H9 (cell line): ENCODE measurements around the gene PPP1R13B. TPM values are rescaled to one million over a fixed set of nuclear protein-coding genes. Genes with fewer than 3 reads are reported as not detected.

Experiments
- DNase-seq: peaks from one replicate; pipeline ENCODE4 v3.0.0-alpha.2; 2017
- H2AFZ ChIP-seq: one replicate; pipeline ENCODE4 v1.6.1; 2013; ENCODE audit warnings: mild to moderate bottlenecking, low read length, control low read depth, moderate library complexity
- H2AK5ac ChIP-seq: 2 replicates; pipeline ENCODE4 v1.6.1; 2013; ENCODE audit warnings: low read length, control low read depth, mixed read lengths; ENCODE audit not compliant: insufficient read length
- H2BK120ac ChIP-seq: one replicate; pipeline ENCODE4 v1.6.1; 2013; ENCODE audit warnings: low read depth, mild to moderate bottlenecking, low read length, control low read depth, inconsistent platforms; ENCODE audit not compliant: poor library complexity, severe bottlenecking
- H2BK12ac ChIP-seq: 2 replicates; pipeline ENCODE4 v1.6.1; 2013; ENCODE audit warnings: low read length, control low read depth, mixed read lengths, low read depth; ENCODE audit not compliant: insufficient read length
- H2BK15ac ChIP-seq: 2 replicates; pipeline ENCODE4 v1.6.1; 2013; ENCODE audit warnings: low read depth, low read length, control low read depth
- H2BK20ac ChIP-seq: one replicate; pipeline ENCODE4 v1.6.1; 2013; ENCODE audit warnings: low read depth, mild to moderate bottlenecking, low read length, control low read depth, inconsistent platforms; ENCODE audit not compliant: poor library complexity, severe bottlenecking
- H2BK5ac ChIP-seq: 2 replicates; pipeline ENCODE4 v1.6.1; 2013; ENCODE audit warnings: low read length, control low read depth, mixed read lengths; ENCODE audit not compliant: insufficient read length
- H3K14ac ChIP-seq: 2 replicates; pipeline ENCODE4 v1.6.1; 2013; ENCODE audit warnings: low read length, control low read depth; ENCODE audit not compliant: insufficient read depth
- H3K18ac ChIP-seq: 2 replicates; pipeline ENCODE4 v1.6.1; 2013; ENCODE audit warnings: low read depth, mild to moderate bottlenecking, mixed read lengths, low read length, control low read depth; ENCODE audit not compliant: insufficient read length
- H3K23ac ChIP-seq: 2 replicates; pipeline ENCODE4 v1.6.1; 2013; ENCODE audit warnings: low read length, control low read depth, mixed read lengths, low read depth; ENCODE audit not compliant: insufficient read length
- H3K23me2 ChIP-seq: 2 replicates; pipeline ENCODE4 v1.6.1; 2013; ENCODE audit warnings: low read depth, mild to moderate bottlenecking, mixed read lengths, low read length, control low read depth; ENCODE audit not compliant: insufficient read length, poor library complexity, severe bottlenecking
- H3K27ac ChIP-seq: 2 replicates; pipeline ENCODE4 v1.5.1; 2013; ENCODE audit warnings: low read length, control low read depth, mixed read lengths, low read depth; ENCODE audit not compliant: insufficient read length
- H3K27me3 ChIP-seq: 2 replicates; pipeline ENCODE4 v1.6.1; 2013; ENCODE audit warnings: low read length, control low read depth, inconsistent platforms; ENCODE audit not compliant: insufficient read depth
- H3K4ac ChIP-seq: 2 replicates; pipeline ENCODE4 v1.6.1; 2013; ENCODE audit warnings: low read depth, mild to moderate bottlenecking, control low read depth, inconsistent platforms, low read length, moderate library complexity
- H3K4me1 ChIP-seq: 2 replicates; pipeline ENCODE4 v1.6.1; 2013; ENCODE audit warnings: low read length, control low read depth, inconsistent platforms; ENCODE audit not compliant: insufficient read depth
- H3K4me2 ChIP-seq: 2 replicates; pipeline ENCODE4 v1.6.1; 2013; ENCODE audit warnings: low read length, control low read depth, mixed read lengths; ENCODE audit not compliant: insufficient read length, insufficient read depth
- H3K56ac ChIP-seq: 2 replicates; pipeline ENCODE4 v1.6.1; 2013; ENCODE audit warnings: low read depth, mild to moderate bottlenecking, mixed read lengths, low read length, control low read depth; ENCODE audit not compliant: insufficient read length
- H3K79me1 ChIP-seq: 2 replicates; pipeline ENCODE4 v1.6.1; 2013; ENCODE audit warnings: low read depth, mild to moderate bottlenecking, moderate library complexity, low read length, control low read depth, inconsistent platforms; ENCODE audit not compliant: insufficient read depth, poor library complexity, severe bottlenecking
- H3K79me2 ChIP-seq: 2 replicates; pipeline ENCODE4 v1.6.1; 2013; ENCODE audit warnings: low read length, control low read depth, inconsistent platforms; ENCODE audit not compliant: insufficient read depth
- H3K9ac ChIP-seq: 2 replicates; pipeline ENCODE4 v1.6.1; 2013; ENCODE audit warnings: low read length, control low read depth, mixed read lengths; ENCODE audit not compliant: insufficient read length; ENCODE audit errors: extremely low read depth
- H3K9me3 ChIP-seq: one replicate; pipeline ENCODE4 v1.6.1; 2013; ENCODE audit warnings: low read depth, low read length, inconsistent platforms; ENCODE audit not compliant: control insufficient read depth
- H3T11ph ChIP-seq: one replicate; pipeline ENCODE4 v1.6.1; 2013; ENCODE audit warnings: mild to moderate bottlenecking, low read length, control low read depth, inconsistent platforms
- H4K20me1 ChIP-seq: one replicate; pipeline ENCODE4 v1.6.1; 2013; ENCODE audit not compliant: control insufficient read depth, insufficient read length, insufficient read depth
- H4K5ac ChIP-seq: 2 replicates; pipeline ENCODE4 v1.6.1; 2013; ENCODE audit warnings: low read depth, mild to moderate bottlenecking, mixed read lengths, low read length, control low read depth; ENCODE audit not compliant: insufficient read length
- H4K8ac ChIP-seq: replicated peaks from 2 replicates; pipeline ENCODE4 v1.6.1; 2013; ENCODE audit warnings: low read length, control low read depth, mixed read lengths, low read depth; ENCODE audit not compliant: insufficient read length
- H4K91ac ChIP-seq: 2 replicates; pipeline ENCODE4 v1.6.1; 2013; ENCODE audit warnings: low read depth, mild to moderate bottlenecking, moderate library complexity, mixed read lengths, low read length, control low read depth; ENCODE audit not compliant: insufficient read length
- H3K27ac Mint-ChIP-seq, 3 experiments: 2 replicates in 2 of 3; 3 replicates in 1 of 3; pipeline ENCODE4 v1.8.0; 2020 to 2021; ENCODE audit warnings: mixed read lengths in 3 of 3, mild to moderate bottlenecking in 1 of 3, moderate library complexity in 1 of 3
- H3K27me3 Mint-ChIP-seq: 2 replicates; pipeline ENCODE4 v1.8.0; 2021; ENCODE audit warnings: low read depth, mild to moderate bottlenecking, moderate library complexity, mixed read lengths
- H3K36me3 Mint-ChIP-seq, 3 experiments: 2 replicates in 2 of 3; 3 replicates in 1 of 3; pipeline ENCODE4 v1.8.0; 2020 to 2021; ENCODE audit warnings: low read depth in 3 of 3, mixed read lengths in 3 of 3; ENCODE audit not compliant: insufficient read depth in 1 of 3
- H3K4me1 Mint-ChIP-seq, 2 experiments: 2 replicates each; pipeline ENCODE4 v1.8.0; 2020; ENCODE audit warnings: mixed read lengths in 2 of 2
- H3K4me3 Mint-ChIP-seq, 2 experiments: 2 replicates in 1 of 2; 3 replicates in 1 of 2; pipeline ENCODE4 v1.8.0; 2020 to 2021; ENCODE audit warnings: mild to moderate bottlenecking in 2 of 2, mixed read lengths in 2 of 2, moderate library complexity in 1 of 2
- H3K9me3 Mint-ChIP-seq, 2 experiments: 2 replicates in 1 of 2; 3 replicates in 1 of 2; pipeline ENCODE4 v1.8.0; 2020; ENCODE audit warnings: mild to moderate bottlenecking in 2 of 2, mixed read lengths in 2 of 2, moderate library complexity in 1 of 2
- CTCF ChIP-seq: fragments of 200-600 bp; sonication (generic); conservative IDR thresholded peaks from 3 replicates; pipeline ENCODE4 v1.8.0; 2021; ENCODE audit warnings: antibody characterized with exemption, mild to moderate bottlenecking
- WGBS: extraction: QIAGEN DNeasy Blood & Tissue Kit; methylation state at CpG from one replicate; pipeline ENCODE4 v1.1.7; 2013; ENCODE audit warnings: missing lambda C conversion rate, low lambda C conversion rate, mixed read lengths; ENCODE audit not compliant: insufficient read length; ENCODE audit errors: extremely low coverage; 5-methylcytosine and 5-hydroxymethylcytosine counted together
- total RNA-seq: library from RNA; stranded (reverse); gene quantifications from 2 replicates; pipeline ENCODE4 v1.2.1, GENCODE V29; 2021

Gene PPP1R13B
- total RNA-seq, 1 experiment from 2014 or later: 6.0 TPM

DNA sequence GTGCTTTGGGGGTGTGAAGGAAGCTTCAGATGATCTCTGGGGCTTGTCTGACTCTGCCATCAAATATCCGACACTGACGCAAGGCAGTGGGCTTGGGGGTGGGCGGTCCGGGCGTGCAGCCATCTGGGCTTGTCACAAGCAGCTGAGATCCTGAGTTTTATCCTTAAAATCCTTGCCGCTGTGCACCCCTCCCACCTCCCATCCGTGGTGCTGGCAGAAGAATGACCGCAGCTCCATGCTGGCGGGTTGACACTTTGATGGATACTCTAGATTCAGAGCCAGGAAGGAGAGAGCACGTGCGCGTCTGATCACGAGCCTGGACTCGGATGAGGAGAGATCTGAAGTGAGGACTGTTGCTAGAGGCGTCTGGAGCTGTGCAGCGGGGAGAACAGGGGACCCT, 128.8 kb downstream of the PPP1R13B start:
- Histone ChIP-seq H3K56ac (no peak overlapping the region), H2AK5ac (no peak overlapping the region), H3K79me1 (peaks cover 5% of the 10 kb centered on the region), H3K27ac (no peak overlapping the region), H3K27me3 (no peaks in the 10 kb centered on the region), H4K20me1 (no peaks in the 10 kb centered on the region), H3K23ac (no peak overlapping the region), H2BK12ac (no peak overlapping the region), H3K4ac (no peak overlapping the region), H3K9me3 (no peaks in the 10 kb centered on the region), H4K5ac (no peak overlapping the region), H3T11ph (no peak overlapping the region), H3K4me2 (no peak overlapping the region), H2BK5ac (no peak overlapping the region), H3K9ac (no peak overlapping the region), H3K79me2 (no peaks in the 10 kb centered on the region; the same call in 1 of the 2 replicates), H2AFZ (no peak overlapping the region), H3K18ac (no peak overlapping the region), H3K23me2 (no peaks in the 10 kb centered on the region), H3K14ac (no peak overlapping the region; the same call in 1 of the 2 replicates), H4K8ac (no peak overlapping the region), H2BK120ac (no peak overlapping the region), H4K91ac (no peak overlapping the region), H3K4me1 (no peaks in the 10 kb centered on the region; the same call in 1 of the 2 replicates), H2BK20ac (no peak overlapping the region), H2BK15ac (no peak overlapping the region)
- no peaks in the 10 kb centered on the region; the same call in 1 of the 2 replicates for H3K27me3 Mint-ChIP-seq
- DNase-seq: no peak
- H3K27ac Mint-ChIP-seq: peak overlapping the region in 1 of 3 experiments; percentile 45; a peak in 1 of 7 replicates
- no peaks in the 10 kb centered on the region for H3K9me3 Mint-ChIP-seq
- H3K36me3 Mint-ChIP-seq: peaks cover 5 to 9% (median 5%) of the 10 kb centered on the region in 3 experiments; a peak in 5 of 7 replicates
- no peak overlapping the region; a peak in 1 of 5 replicates for H3K4me3 Mint-ChIP-seq
- peaks cover 21 to 24% of the 10 kb centered on the region in 2 experiments for H3K4me1 Mint-ChIP-seq
- TF ChIP-seq CTCF: no peak
- WGBS: no CpG with 5 or more reads among the region's 16 CpGs
